Hippocampal formation (tissue), 2 donors: Measurements from ENCODE around the gene PMEPA1.

Source experiments
- DNase-seq, 2 donors: peaks; one replicate each; lab custom pipeline; 2025; lab: John Stamatoyannopoulos, UW

PMEPA1 gene

GRCh38 chr20:57711826-57712225 is 2.0 kb upstream of the PMEPA1 start:
- DNase-seq, result no peak

GRCh38 chr20:57711311-57711712 is 1.5 kb upstream of the PMEPA1 start:
- DNase-seq, result no peak

- no peak for DNase-seq
Measured at GRCh38 chr20:57710841-57711240, 1.0 kb upstream of the PMEPA1 start.

GRCh38 chr20:57708694-57709673 is 831 bp downstream of the PMEPA1 start:
- no peak for DNase-seq

- no peak for DNase-seq
Measured at GRCh38 chr20:57707849-57708693, 1.7 kb downstream of the PMEPA1 start.

GRCh38 chr20:57707320-57707719 is 2.5 kb downstream of the PMEPA1 start:
- no peak for DNase-seq

GRCh38 chr20:57705127-57705899 is 4.5 kb downstream of the PMEPA1 start:
- no peak for DNase-seq

GRCh38 chr20:57704245-57704644 is 5.6 kb downstream of the PMEPA1 start:
- no peak for DNase-seq

- no peak for DNase-seq
Measured at GRCh38 chr20:57703013-57703412, 6.8 kb downstream of the PMEPA1 start.

GRCh38 chr20:57702521-57702920 is 7.3 kb downstream of the PMEPA1 start:
- DNase-seq, result no peak

- DNase-seq, result no peak
Measured at GRCh38 chr20:57702091-57702490, 7.7 kb downstream of the PMEPA1 start.

- DNase-seq, result no peak
Measured at GRCh38 chr20:57701651-57702050, 8.2 kb downstream of the PMEPA1 start.

GRCh38 chr20:57701090-57701489 is 8.7 kb downstream of the PMEPA1 start:
- no peak for DNase-seq

GRCh38 chr20:57699395-57699794 is 10.4 kb downstream of the PMEPA1 start:
- no peak for DNase-seq

- DNase-seq, result no peak
Measured at GRCh38 chr20:57698867-57699275, 10.9 kb downstream of the PMEPA1 start.

- no peak for DNase-seq
Measured at GRCh38 chr20:57698116-57698866, 11.5 kb downstream of the PMEPA1 start.

- DNase-seq, result no peak
Measured at GRCh38 chr20:57697543-57697942, 12.3 kb downstream of the PMEPA1 start.

- no peak for DNase-seq
Measured at GRCh38 chr20:57696401-57696961, 13.3 kb downstream of the PMEPA1 start.

- no peak for DNase-seq
Measured at GRCh38 chr20:57695940-57696339, 13.9 kb downstream of the PMEPA1 start.

GRCh38 chr20:57695012-57695411 is 14.8 kb downstream of the PMEPA1 start:
- no peak for DNase-seq

- no peak for DNase-seq
Measured at GRCh38 chr20:57694481-57694880, 15.3 kb downstream of the PMEPA1 start.
